Psoas muscle (tissue), 8 donors: ENCODE data around the gene ILF2. TPM values are rescaled to one million over a fixed set of nuclear protein-coding genes. Genes with fewer than 3 reads are reported as not detected.

Experiments
- ATAC-seq, 4 donors: fragments of 200-7000 bp; cut with Tn5 transposase; one replicate each; pipeline ENCODE4 v1.9.1; 2020; ENCODE audit warnings: moderate library complexity in 3 of 4, mild to moderate bottlenecking in 2 of 4
- DNase-seq, 2 donors: peaks; one replicate each; pipeline ENCODE4 v3.0.0-alpha.2; 2020
- H3K27ac ChIP-seq: fragments of 200-600 bp; one replicate; pipeline ENCODE4 v1.8.0; 2022
- H3K27me3 ChIP-seq, 3 donors: fragments of 200-600 bp in 1 of 3; one replicate each; pipeline versions ENCODE4 v1.6.1 to v1.8.0; 2013 to 2022; ENCODE audit warnings: low read length in 2 of 3, mild to moderate bottlenecking in 2 of 3, moderate library complexity in 1 of 3; ENCODE audit not compliant: insufficient read depth in 3 of 3
- H3K36me3 ChIP-seq, 2 donors: fragments of 200-600 bp in 1 of 2; one replicate each; pipeline versions ENCODE4 v1.6.1 to v1.8.0; 2013 to 2022; ENCODE audit warnings: low read depth in 1 of 2, mild to moderate bottlenecking in 1 of 2, moderate library complexity in 1 of 2; ENCODE audit not compliant: insufficient read depth in 1 of 2
- H3K4me1 ChIP-seq: fragments of 200-600 bp; one replicate; pipeline ENCODE4 v1.8.0; 2022
- H3K4me3 ChIP-seq: fragments of 200-600 bp; one replicate; pipeline ENCODE4 v1.8.0; 2022; ENCODE audit warnings: mild to moderate bottlenecking
- H3K9me3 ChIP-seq: fragments of 200-600 bp; one replicate; pipeline ENCODE4 v1.8.0; 2022
- WGBS, 3 donors: extraction: QIAGEN DNeasy Blood & Tissue Kit; methylation state at CpG; one replicate each; pipeline versions ENCODE4 v1.1.6 to v1.1.7; 2013; 5-methylcytosine and 5-hydroxymethylcytosine counted together
- intact Hi-C, 2 donors: fragments of 100-400 bp; cut with DNase I; formaldehyde crosslinking; loops; one replicate each; pipeline versions ENCODE4 v1.11.0 to v1.14.2; 2022
- polyA plus RNA-seq, 3 donors: library from polyadenylated mRNA; stranded (reverse); fragments of 200-250 nt; gene quantifications; one replicate each; pipeline ENCODE4 v1.2.3, GENCODE V29; 2013
- total RNA-seq, 4 donors: library from RNA; stranded (reverse); fragmentation: NEBNext Ultra II Directional in 2 of 4; extraction: Animal tissue kit (Norgen Biotek cat#: 25700) in 2 of 4; gene quantifications; one replicate each; pipeline versions ENCODE4 v1.2.1 to v1.2.4, GENCODE V29; 2021 to 2023
- TF ChIP-seq, protein P1 (sequence below): fragments of 200-600 bp; IDR thresholded peaks from one replicate; pipeline ENCODE4 v1.8.0; 2022; ENCODE audit warnings: antibody characterized with exemption
- donor health status: healthy with polysubstance abuse.
- donor health status: DM: no; HTN: no; CAD: no; lungs with moderate emphysema.
- donor health status: Bipolar disorder and iron deficiency.
- donor health status: healthy.
- donor health status: DM: yes; HTN: yes; CAD: no.
- donor health status: DM: no; HTN: no; CAD: no.
- donor health status: DM: no; HTN: no; CAD: no.
- donor health status: DM: yes; HTN: yes; CAD: no.

Gene ILF2
- total and polyA plus RNA-seq, 7 donors = 71.7 to 158 (median 99.2) TPM

- peaks cover 8% of the 10 kb centered on the region for H3K4me1 ChIP-seq
- TF ChIP-seq, protein P1, sequence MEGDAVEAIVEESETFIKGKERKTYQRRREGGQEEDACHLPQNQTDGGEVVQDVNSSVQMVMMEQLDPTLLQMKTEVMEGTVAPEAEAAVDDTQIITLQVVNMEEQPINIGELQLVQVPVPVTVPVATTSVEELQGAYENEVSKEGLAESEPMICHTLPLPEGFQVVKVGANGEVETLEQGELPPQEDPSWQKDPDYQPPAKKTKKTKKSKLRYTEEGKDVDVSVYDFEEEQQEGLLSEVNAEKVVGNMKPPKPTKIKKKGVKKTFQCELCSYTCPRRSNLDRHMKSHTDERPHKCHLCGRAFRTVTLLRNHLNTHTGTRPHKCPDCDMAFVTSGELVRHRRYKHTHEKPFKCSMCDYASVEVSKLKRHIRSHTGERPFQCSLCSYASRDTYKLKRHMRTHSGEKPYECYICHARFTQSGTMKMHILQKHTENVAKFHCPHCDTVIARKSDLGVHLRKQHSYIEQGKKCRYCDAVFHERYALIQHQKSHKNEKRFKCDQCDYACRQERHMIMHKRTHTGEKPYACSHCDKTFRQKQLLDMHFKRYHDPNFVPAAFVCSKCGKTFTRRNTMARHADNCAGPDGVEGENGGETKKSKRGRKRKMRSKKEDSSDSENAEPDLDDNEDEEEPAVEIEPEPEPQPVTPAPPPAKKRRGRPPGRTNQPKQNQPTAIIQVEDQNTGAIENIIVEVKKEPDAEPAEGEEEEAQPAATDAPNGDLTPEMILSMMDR = no peak
- DNase-seq = no peak
- WGBS, 3 donors = 93 to 97% (median 93%) methylated on average over 6 of the region's 6 CpGs
- no peak overlapping the region for H3K27ac ChIP-seq
- H3K36me3 ChIP-seq = peaks cover 0 to 57% of the 10 kb centered on the region in 2 donors
- H3K27me3 ChIP-seq = no peaks in the 10 kb centered on the region
- intact Hi-C loops = loop anchor here (5.0 kb wide), 1 partner anchor 107 kb away; no protein-coding TSS in a partner anchor
- no peak for ATAC-seq
- no peaks in the 10 kb centered on the region for H3K9me3 ChIP-seq
- H3K4me3 ChIP-seq = no peak overlapping the region
Observed at GRCh38 chr1:153619171-153619570, 51.6 kb downstream of the ILF2 start.

GRCh38 chr1:153617663-153618062 lies 53.1 kb downstream of the ILF2 start:
- Histone ChIP-seq H3K27ac (peak overlapping the region; percentile 50), H3K27me3 (no peaks in the 10 kb centered on the region), H3K4me3 (no peak overlapping the region), H3K4me1 (peaks cover 8% of the 10 kb centered on the region), H3K36me3 (peaks cover 0 to 42% of the 10 kb centered on the region in 2 donors), H3K9me3 (no peaks in the 10 kb centered on the region)
- 4 to 59% (median 43%) methylated on average over 6 of the region's 6 CpGs for WGBS, 3 donors
- TF ChIP-seq, protein P1 = peak; percentile 55
- peak; percentile 73 to 94 (median 80) for ATAC-seq
- DNase-seq = peak; percentile 81 to 95
- intact Hi-C loops = loop anchor here (2.0 to 5.0 kb wide), 2 partner anchors 45 to 105 kb away; no protein-coding TSS in a partner anchor

- H3K4me1 ChIP-seq = peaks cover 8% of the 10 kb centered on the region
- H3K27ac ChIP-seq = no peak overlapping the region
- DNase-seq (no peak), ATAC-seq (peak in 1 of 4 donors; percentile 2)
- H3K36me3 ChIP-seq = peaks cover 0 to 34% of the 10 kb centered on the region in 2 donors
- WGBS, 3 donors = 59 to 82% (median 75%) methylated on average over 2 to 5 of the region's 5 CpGs
- no peaks in the 10 kb centered on the region for H3K9me3 ChIP-seq
- H3K4me3 ChIP-seq = no peak overlapping the region
- H3K27me3 ChIP-seq = no peaks in the 10 kb centered on the region
- TF ChIP-seq, protein P1 = no peak
- intact Hi-C loops = loop anchor here (2.0 to 5.0 kb wide), 2 partner anchors 44 to 105 kb away; no protein-coding TSS in a partner anchor
Observed at GRCh38 chr1:153616917-153617311, 53.9 kb downstream of the ILF2 start.

- Histone ChIP-seq H3K9me3 (no peaks in the 10 kb centered on the region), H3K27me3 (no peaks in the 10 kb centered on the region), H3K4me3 (no peak within 1 kb of the TSS), H3K4me1 (peaks cover 8% of the 10 kb centered on the region), H3K27ac (no peak within 1 kb of the TSS), H3K36me3 (peaks cover 0 to 32% of the 10 kb centered on the region in 2 donors)
- peak in 1 of 2 donors; percentile 59 for DNase-seq
- intact Hi-C loops = loop anchor here (2.0 to 5.0 kb wide), 2 partner anchors 44 to 104 kb away; no protein-coding TSS in a partner anchor
- TF ChIP-seq, protein P1 = no peak
- ATAC-seq = no peak
- 64 to 80% (median 67%) methylated on average over 9 to 10 of the region's 10 CpGs for WGBS, 3 donors
Observed at GRCh38 chr1:153616144-153616916, 54.5 kb downstream of the ILF2 start, which contains the start of gene S100A14. TSS of gene S100A14 (minus strand) at chr1:153616325. CDS start at chr1:153615858, 467 bp downstream.
